ENCODE data around the gene TRIO.
A peak's percentile ranks its signal among the peaks of the same experiment; 100 is the strongest.

TRIO gene

GRCh38 chr5:14247054-14247386 lies 103.9 kb downstream of the TRIO start:
- H3K79me1 ChIP-seq (ENCODE audit: low read depth, low read length), result peaks cover 8% of the 10 kb centered on the region
- DNase-seq (ENCODE audit: low spot score), result no peak
- H3K36me3 ChIP-seq (replicated peaks in 1 of 2; ENCODE audit: control insufficient read depth in 2 of 2, insufficient read depth in 2 of 2, low read length in 2 of 2), result no peaks in the 10 kb centered on the region
- no peak overlapping the region for H4K91ac ChIP-seq (ENCODE audit: low read depth, low read length, poor library complexity)
- no peak overlapping the region for H2AK5ac ChIP-seq (ENCODE audit: low read depth, low read length)
- H3K14ac ChIP-seq (ENCODE audit: low read length), result no peak overlapping the region
- no peak overlapping the region for H3K27ac ChIP-seq (replicated peaks; ENCODE audit: low read length)
- WGBS, 2 donors (ENCODE audit: extremely low coverage in 2 of 2, insufficient read length in 2 of 2, insufficient replicate concordance in 1 of 2), result no CpG with 5 or more reads among the region's 4 CpGs
- H2BK15ac ChIP-seq (ENCODE audit: low read length), result no peak overlapping the region
- no peak overlapping the region for H2AFZ ChIP-seq (ENCODE audit: low read length)
- H4K8ac ChIP-seq (ENCODE audit: low read depth, low read length), result no peak overlapping the region
- H3K9me3 ChIP-seq (replicated peaks in 1 of 2; ENCODE audit: control insufficient read depth in 2 of 2, insufficient read depth in 1 of 2, low read depth in 1 of 2, low read length in 2 of 2), result peaks cover 0 to 1% of the 10 kb centered on the region in 2 donors
- H3K4me3 ChIP-seq (ENCODE audit: low read length in 2 of 2), result no peak overlapping the region
- H2BK120ac ChIP-seq (ENCODE audit: low read depth, low read length), result no peak overlapping the region
- H3K27me3 ChIP-seq (ENCODE audit: control insufficient read depth in 3 of 3, insufficient read depth in 3 of 3, low read depth in 1 of 3, low read length in 3 of 3), result no peaks in the 10 kb centered on the region
- no peak overlapping the region for H2BK12ac ChIP-seq (ENCODE audit: low read length)
- no peak overlapping the region for H3K4ac ChIP-seq (ENCODE audit: low read length)
- peaks cover 36 to 43% of the 10 kb centered on the region in 2 donors for H3K4me1 ChIP-seq (ENCODE audit: control insufficient read depth in 2 of 2, insufficient read depth in 1 of 2, low read depth in 1 of 2, low read length in 2 of 2)
- no peak overlapping the region for H2BK5ac ChIP-seq (ENCODE audit: low read length)
- peak overlapping the region; percentile 76 for H3K18ac ChIP-seq (ENCODE audit: low read length)
- peak overlapping the region; percentile 17 for H3K9ac ChIP-seq (ENCODE audit: low read depth, low read length, poor library complexity)
- H3K23ac ChIP-seq (ENCODE audit: low read depth, low read length, poor library complexity), result no peak overlapping the region
- no peak overlapping the region for H3K4me2 ChIP-seq (ENCODE audit: insufficient read depth, low read length, poor library complexity, severe bottlenecking)

GRCh38 chr5:14249258-14250082 lies 106.3 kb downstream of the TRIO start:
- no peak overlapping the region for H3K27ac ChIP-seq (replicated peaks; ENCODE audit: low read length)
- H3K4me1 ChIP-seq (ENCODE audit: control insufficient read depth in 2 of 2, insufficient read depth in 1 of 2, low read depth in 1 of 2, low read length in 2 of 2), result peaks cover 38 to 39% of the 10 kb centered on the region in 2 donors
- no peaks in the 10 kb centered on the region for H3K27me3 ChIP-seq (ENCODE audit: control insufficient read depth in 3 of 3, insufficient read depth in 3 of 3, low read depth in 1 of 3, low read length in 3 of 3)
- H3K4me2 ChIP-seq (ENCODE audit: insufficient read depth, low read length, poor library complexity, severe bottlenecking), result no peak overlapping the region
- H2BK5ac ChIP-seq (ENCODE audit: low read length), result no peak overlapping the region
- H4K8ac ChIP-seq (ENCODE audit: low read depth, low read length), result no peak overlapping the region
- H2BK15ac ChIP-seq (ENCODE audit: low read length), result no peak overlapping the region
- H3K23ac ChIP-seq (ENCODE audit: low read depth, low read length, poor library complexity), result no peak overlapping the region
- no peak overlapping the region for H3K4ac ChIP-seq (ENCODE audit: low read length)
- peaks cover 0 to 24% of the 10 kb centered on the region in 2 donors for H3K9me3 ChIP-seq (replicated peaks in 1 of 2; ENCODE audit: control insufficient read depth in 2 of 2, insufficient read depth in 1 of 2, low read depth in 1 of 2, low read length in 2 of 2)
- no CpG with 5 or more reads among the region's 6 CpGs for WGBS, 2 donors (ENCODE audit: extremely low coverage in 2 of 2, insufficient read length in 2 of 2, insufficient replicate concordance in 1 of 2)
- no peak overlapping the region for H3K4me3 ChIP-seq (ENCODE audit: low read length in 2 of 2)
- no peak overlapping the region for H3K14ac ChIP-seq (ENCODE audit: low read length)
- peaks cover 0 to 1% of the 10 kb centered on the region in 2 donors for H3K36me3 ChIP-seq (replicated peaks in 1 of 2; ENCODE audit: control insufficient read depth in 2 of 2, insufficient read depth in 2 of 2, low read length in 2 of 2)
- no peak overlapping the region for H4K91ac ChIP-seq (ENCODE audit: low read depth, low read length, poor library complexity)
- H2AFZ ChIP-seq (ENCODE audit: low read length), result no peak overlapping the region
- H3K18ac ChIP-seq (ENCODE audit: low read length), result no peak overlapping the region
- H2BK12ac ChIP-seq (ENCODE audit: low read length), result no peak overlapping the region
- H2AK5ac ChIP-seq (ENCODE audit: low read depth, low read length), result no peak overlapping the region
- no peak overlapping the region for H3K9ac ChIP-seq (ENCODE audit: low read depth, low read length, poor library complexity)
- H3K79me1 ChIP-seq (ENCODE audit: low read depth, low read length), result peaks cover 10% of the 10 kb centered on the region
- H2BK120ac ChIP-seq (ENCODE audit: low read depth, low read length), result no peak overlapping the region
- DNase-seq (ENCODE audit: low spot score), result no peak

- Histone ChIP-seq H3K4ac (ENCODE audit: low read length) (no peak overlapping the region), H3K79me1 (ENCODE audit: low read depth, low read length) (peaks cover 10% of the 10 kb centered on the region), H3K18ac (ENCODE audit: low read length) (no peak overlapping the region), H3K4me1 (ENCODE audit: control insufficient read depth in 2 of 2, insufficient read depth in 1 of 2, low read depth in 1 of 2, low read length in 2 of 2) (peaks cover 32 to 35% of the 10 kb centered on the region in 2 donors), H3K9me3 (replicated peaks in 1 of 2; ENCODE audit: control insufficient read depth in 2 of 2, insufficient read depth in 1 of 2, low read depth in 1 of 2, low read length in 2 of 2) (peaks cover 0 to 31% of the 10 kb centered on the region in 2 donors), H3K27me3 (ENCODE audit: control insufficient read depth in 3 of 3, insufficient read depth in 3 of 3, low read depth in 1 of 3, low read length in 3 of 3) (no peaks in the 10 kb centered on the region), H3K23ac (ENCODE audit: low read depth, low read length, poor library complexity) (no peak overlapping the region), H2BK120ac (ENCODE audit: low read depth, low read length) (no peak overlapping the region), H3K4me2 (ENCODE audit: insufficient read depth, low read length, poor library complexity, severe bottlenecking) (no peak overlapping the region), H3K14ac (ENCODE audit: low read length) (no peak overlapping the region), H2BK15ac (ENCODE audit: low read length) (no peak overlapping the region), H2BK12ac (ENCODE audit: low read length) (no peak overlapping the region), H3K4me3 (ENCODE audit: low read length in 2 of 2) (no peak overlapping the region), H4K91ac (ENCODE audit: low read depth, low read length, poor library complexity) (no peak overlapping the region), H4K8ac (ENCODE audit: low read depth, low read length) (no peak overlapping the region), H2AFZ (ENCODE audit: low read length) (no peak overlapping the region), H2AK5ac (ENCODE audit: low read depth, low read length) (no peak overlapping the region), H3K27ac (replicated peaks; ENCODE audit: low read length) (peak overlapping the region; percentile 54), H2BK5ac (ENCODE audit: low read length) (no peak overlapping the region), H3K9ac (ENCODE audit: low read depth, low read length, poor library complexity) (no peak overlapping the region), H3K36me3 (replicated peaks in 1 of 2; ENCODE audit: control insufficient read depth in 2 of 2, insufficient read depth in 2 of 2, low read length in 2 of 2) (peaks cover 0 to 1% of the 10 kb centered on the region in 2 donors)
- WGBS, 2 donors (ENCODE audit: extremely low coverage in 2 of 2, insufficient read length in 2 of 2, insufficient replicate concordance in 1 of 2), result no CpG with 5 or more reads among the region's 16 CpGs
- DNase-seq (ENCODE audit: low spot score), result peak; percentile 46
These were observed 107.0 kb downstream of the TRIO start for GRCh38 chr5:14250084-14250695.

Measured in neuronal stem cell (in vitro differentiated cells).